K562 (cell line): ENCODE results near the gene PTGIR. TPM values are rescaled to one million over a fixed set of nuclear protein-coding genes. Genes with fewer than 3 reads are reported as not detected.

Experiments used
- CTCF ChIP-seq, 3 experiments: IDR thresholded peaks in 2 of 3; conservative IDR thresholded peaks in 1 of 3; 2 replicates each; pipeline ENCODE4 v1.5.1; 2011 to 2012; ENCODE audit warnings: low read length in 3 of 3, mild to moderate bottlenecking in 3 of 3, control low read depth in 2 of 3, improper control_type of control experiment in 1 of 3, inconsistent platforms in 1 of 3, low read depth in 1 of 3, mixed read lengths in 1 of 3, moderate library complexity in 1 of 3; ENCODE audit not compliant: insufficient read depth in 2 of 3
- CTCFL ChIP-seq: IDR thresholded peaks from 2 replicates; pipeline ENCODE4 v1.6.1; 2011; ENCODE audit warnings: borderline replicate concordance, low read depth, mild to moderate bottlenecking, moderate library complexity, low read length; ENCODE audit not compliant: insufficient read depth, poor library complexity, severe bottlenecking
- EP300 ChIP-seq: IDR thresholded peaks from 2 replicates; pipeline ENCODE4 v1.6.1; 2012; ENCODE audit warnings: low read length, improper control_type of control experiment
- EWSR1 ChIP-seq: fragments of 450-650 bp; IDR thresholded peaks from 2 replicates; pipeline ENCODE4 v1.6.1; 2018; ENCODE audit warnings: borderline replicate concordance, mild to moderate bottlenecking, low read depth, moderate library complexity; ENCODE audit not compliant: partially characterized antibody
- GATAD2B ChIP-seq: fragments of 450-650 bp; IDR thresholded peaks from 2 replicates; pipeline ENCODE4 v1.6.1; 2017; ENCODE audit warnings: mild to moderate bottlenecking, borderline replicate concordance
- GTF2E2 ChIP-seq: fragments of 200-800 bp; sonication (Bioruptor generic); IDR thresholded peaks from 2 replicates; pipeline ENCODE4 v1.6.1; 2016; ENCODE audit warnings: missing genetic modification characterization, missing compliant biosample characterization
- KAT7 ChIP-seq: sonication (generic); formaldehyde crosslinking; IDR thresholded peaks from 2 replicates; pipeline ENCODE4 v1.8.0; 2022; ENCODE audit warnings: missing genetic modification reagents, mild to moderate bottlenecking, borderline replicate concordance
- KDM5B ChIP-seq: fragments of 200-600 bp; sonication (generic); IDR thresholded peaks from 2 replicates; pipeline ENCODE4 v1.6.1; 2012; ENCODE audit warnings: low read depth, mild to moderate bottlenecking, moderate library complexity, low read length, control low read depth, inconsistent platforms; ENCODE audit not compliant: insufficient replicate concordance
- MEIS2 ChIP-seq: fragments of 450-650 bp; IDR thresholded peaks from 2 replicates; pipeline ENCODE4 v1.6.1; 2014; ENCODE audit warnings: mild to moderate bottlenecking; ENCODE audit not compliant: partially characterized antibody
- PHB ChIP-seq: fragments of 250-450 bp; sonication (Bioruptor Pico); IDR thresholded peaks from 2 replicates; pipeline ENCODE4 v1.5.0; 2021
- POLR2AphosphoS2 ChIP-seq: IDR thresholded peaks from 2 replicates; pipeline ENCODE4 v1.6.1; 2012; ENCODE audit warnings: low read length, improper control_type of control experiment
- POLR2H ChIP-seq: IDR thresholded peaks from 2 replicates; pipeline ENCODE4 v1.6.1; 2016; ENCODE audit warnings: missing genetic modification characterization, low read depth, mild to moderate bottlenecking, control low read depth, missing compliant biosample characterization, moderate library complexity
- RBM34 ChIP-seq: fragments of 200-400 bp; formaldehyde crosslinking; IDR thresholded peaks from 2 replicates; pipeline ENCODE4 v1.6.1; 2018; ENCODE audit warnings: low read length, borderline replicate concordance; ENCODE audit not compliant: insufficient read depth
- XRCC4 ChIP-seq: IDR thresholded peaks from one replicate; pipeline ENCODE4 v1.6.1; 2011; ENCODE audit not compliant: insufficient read depth, insufficient read length; ENCODE audit errors: extremely low read depth
- ZBTB17 ChIP-seq: fragments of 450-650 bp; formaldehyde crosslinking; IDR thresholded peaks from 2 replicates; pipeline ENCODE4 v1.4.0; 2020; ENCODE audit warnings: mild to moderate bottlenecking
- ZBTB7A ChIP-seq: IDR thresholded peaks from 2 replicates; pipeline ENCODE4 v1.6.1; 2011; ENCODE audit warnings: low read depth, mild to moderate bottlenecking, low read length, moderate library complexity, borderline replicate concordance; ENCODE audit not compliant: control insufficient read depth
- ZNF12 ChIP-seq: sonication (generic); formaldehyde crosslinking; IDR thresholded peaks from 2 replicates; pipeline ENCODE4 v1.4.0; 2020; ENCODE audit warnings: mild to moderate bottlenecking, missing genetic modification reagents
- ZNF224 ChIP-seq: sonication (generic); formaldehyde crosslinking; IDR thresholded peaks from 2 replicates; pipeline ENCODE4 v1.8.0; 2022; ENCODE audit warnings: mild to moderate bottlenecking, missing genetic modification reagents
- ZNF408 ChIP-seq: fragments of 250-450 bp; sonication (Bioruptor Pico); IDR thresholded peaks from 2 replicates; pipeline ENCODE4 v1.4.0; 2020; ENCODE audit warnings: low read depth, mild to moderate bottlenecking, moderate library complexity
- ZNF431 ChIP-seq: sonication (generic); formaldehyde crosslinking; IDR thresholded peaks from 2 replicates; pipeline ENCODE4 v1.8.0; 2022; ENCODE audit warnings: mild to moderate bottlenecking, missing genetic modification reagents
- polyA plus RNA-seq, 8 experiments: library from polyadenylated mRNA; depleted of rRNA in 4 of 8; stranded (reverse) in 5 of 8; unstranded in 3 of 8; fragments of >200 nt; fragmentation: Nextera tagmentation in 2 of 8; fragmentation: Illumina TruSeq in 1 of 8; extraction: Ambion mirVana in 2 of 8; extraction: Trizol in 1 of 8; gene quantifications; 2 replicates each; pipeline versions ENCODE4 v1.2.1 to v1.2.3, GENCODE V29; 2011 to 2014; ENCODE audit warnings: inconsistent platforms in 1 of 8, missing spikeins in 1 of 8
- total RNA-seq, 7 experiments: library from RNA; depleted of rRNA in 6 of 7; stranded (reverse); fragments of >200 nt in 6 of 7; fragmentation: Illumina TruSeq in 2 of 7; extraction: Trizol in 2 of 7; gene quantifications; 2 replicates each; pipeline versions ENCODE4 v1.2.1 to v1.2.3, GENCODE V29; 2011 to 2021; ENCODE audit warnings: low replicate concordance in 1 of 7
- TF ChIP-seq, protein P1 (sequence below): fragments of 250-450 bp; sonication (Bioruptor Pico); IDR thresholded peaks from 2 replicates; pipeline ENCODE4 v1.5.0; 2020; ENCODE audit warnings: mild to moderate bottlenecking, borderline replicate concordance

The PTGIR gene
- total and polyA plus RNA-seq, 9 of the 15 experiments (the other 6 are each of a cell fraction or from before 2014, with no cell fraction given) = 0.11 to 3.4 (median 1.1) TPM; not detected in 1

- no peak for TF ChIP-seq CTCF (IDR thresholded peaks at IDR 0.05 in 2 of 3, conservative IDR thresholded peaks at IDR 0.05 in 1 of 3; ENCODE audit: insufficient read depth in 2 of 3, low read depth in 1 of 3, low read length in 3 of 3)
- TF ChIP-seq GTF2E2 = no peak
- TF ChIP-seq KAT7 (CRISPR knock-in tag) = no peak
- TF ChIP-seq EWSR1 = no peak
- no peak for TF ChIP-seq POLR2H (tag)
- no peak for TF ChIP-seq CTCFL
- no peak for TF ChIP-seq ZNF408 (CRISPR knock-in tag)
- no peak for TF ChIP-seq PHB (CRISPR knock-in tag)
- no peak for TF ChIP-seq ZNF12
- TF ChIP-seq ZBTB7A = peak; percentile 34; the same call in 1 of the 2 replicates
- TF ChIP-seq, protein P1, sequence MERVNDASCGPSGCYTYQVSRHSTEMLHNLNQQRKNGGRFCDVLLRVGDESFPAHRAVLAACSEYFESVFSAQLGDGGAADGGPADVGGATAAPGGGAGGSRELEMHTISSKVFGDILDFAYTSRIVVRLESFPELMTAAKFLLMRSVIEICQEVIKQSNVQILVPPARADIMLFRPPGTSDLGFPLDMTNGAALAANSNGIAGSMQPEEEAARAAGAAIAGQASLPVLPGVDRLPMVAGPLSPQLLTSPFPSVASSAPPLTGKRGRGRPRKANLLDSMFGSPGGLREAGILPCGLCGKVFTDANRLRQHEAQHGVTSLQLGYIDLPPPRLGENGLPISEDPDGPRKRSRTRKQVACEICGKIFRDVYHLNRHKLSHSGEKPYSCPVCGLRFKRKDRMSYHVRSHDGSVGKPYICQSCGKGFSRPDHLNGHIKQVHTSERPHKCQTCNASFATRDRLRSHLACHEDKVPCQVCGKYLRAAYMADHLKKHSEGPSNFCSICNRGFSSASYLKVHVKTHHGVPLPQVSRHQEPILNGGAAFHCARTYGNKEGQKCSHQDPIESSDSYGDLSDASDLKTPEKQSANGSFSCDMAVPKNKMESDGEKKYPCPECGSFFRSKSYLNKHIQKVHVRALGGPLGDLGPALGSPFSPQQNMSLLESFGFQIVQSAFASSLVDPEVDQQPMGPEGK = no peak
- no peak for TF ChIP-seq XRCC4
- TF ChIP-seq POLR2AphosphoS2 = no peak
- no peak for TF ChIP-seq EP300
- no peak for TF ChIP-seq GATAD2B
- TF ChIP-seq ZNF431 (CRISPR knock-in tag) = no peak
- peak; percentile 32 for TF ChIP-seq KDM5B
- TF ChIP-seq MEIS2 = no peak
- TF ChIP-seq ZBTB17 (CRISPR knock-in tag) = no peak
- 0 out of 2 replicates have a peak, but pooled peaks have one; percentile 1 for TF ChIP-seq RBM34
- TF ChIP-seq ZNF224 = no peak
Measured at GRCh38 chr19:46660551-46661019, 35.7 kb upstream of the PTGIR start (continued).
